Suppressor macrophage treated with lipopolysaccharide for 4 hours (primary cell): ENCODE measurements around the gene CD7.
A peak's percentile ranks its signal among the peaks of the same experiment; 100 is the strongest.

Experiments
- DNase-seq: peaks from one replicate; pipeline ENCODE4 v3.0.0-alpha.2; 2020

The CD7 gene

DNA sequence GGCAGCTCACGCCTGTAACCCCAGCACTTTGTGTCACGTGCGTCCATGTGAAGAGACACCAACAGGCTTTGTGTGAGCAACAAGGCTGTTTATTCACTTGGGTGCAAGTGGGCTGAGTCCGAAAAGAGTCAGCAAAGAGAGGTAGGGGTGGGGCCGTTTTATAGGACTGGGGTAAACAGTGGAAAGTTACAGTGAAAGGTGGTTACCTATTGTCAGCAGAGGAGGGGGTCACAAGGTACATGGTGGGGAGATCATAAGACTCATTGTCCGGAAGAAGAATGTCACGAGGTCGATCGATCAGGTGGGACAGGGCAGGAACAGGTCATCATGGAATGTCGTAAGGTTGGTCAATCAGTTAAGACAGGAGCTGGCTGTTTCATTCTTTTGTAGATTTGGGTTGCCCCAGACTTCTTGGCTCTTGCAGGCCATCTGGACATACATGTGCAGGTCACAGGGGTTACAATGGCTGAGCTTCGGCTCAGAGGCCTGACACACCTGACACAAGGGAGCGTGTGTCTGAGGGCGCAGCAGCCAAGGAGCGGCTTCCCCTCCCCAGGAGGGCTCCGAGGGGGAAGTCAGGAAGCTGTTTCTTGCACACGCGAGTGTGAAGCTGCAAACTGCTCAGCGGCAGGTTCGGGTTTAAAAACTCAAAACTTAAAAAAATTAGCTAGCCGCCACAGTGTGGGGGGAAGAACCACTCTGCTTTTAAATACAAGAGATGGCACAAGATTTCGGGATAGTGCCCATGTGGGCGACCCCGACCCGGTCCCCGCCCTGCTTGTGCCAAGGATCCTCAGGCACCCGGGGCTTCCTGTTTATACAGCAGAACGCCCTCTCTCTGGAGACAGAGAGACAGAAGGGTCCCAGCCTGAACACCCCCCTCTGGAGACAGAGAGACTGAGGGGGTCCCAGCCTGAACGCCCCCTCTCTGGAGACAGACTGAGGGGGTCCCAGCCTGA, 29.2 kb upstream of the CD7 start:
- no peak for DNase-seq

DNA sequence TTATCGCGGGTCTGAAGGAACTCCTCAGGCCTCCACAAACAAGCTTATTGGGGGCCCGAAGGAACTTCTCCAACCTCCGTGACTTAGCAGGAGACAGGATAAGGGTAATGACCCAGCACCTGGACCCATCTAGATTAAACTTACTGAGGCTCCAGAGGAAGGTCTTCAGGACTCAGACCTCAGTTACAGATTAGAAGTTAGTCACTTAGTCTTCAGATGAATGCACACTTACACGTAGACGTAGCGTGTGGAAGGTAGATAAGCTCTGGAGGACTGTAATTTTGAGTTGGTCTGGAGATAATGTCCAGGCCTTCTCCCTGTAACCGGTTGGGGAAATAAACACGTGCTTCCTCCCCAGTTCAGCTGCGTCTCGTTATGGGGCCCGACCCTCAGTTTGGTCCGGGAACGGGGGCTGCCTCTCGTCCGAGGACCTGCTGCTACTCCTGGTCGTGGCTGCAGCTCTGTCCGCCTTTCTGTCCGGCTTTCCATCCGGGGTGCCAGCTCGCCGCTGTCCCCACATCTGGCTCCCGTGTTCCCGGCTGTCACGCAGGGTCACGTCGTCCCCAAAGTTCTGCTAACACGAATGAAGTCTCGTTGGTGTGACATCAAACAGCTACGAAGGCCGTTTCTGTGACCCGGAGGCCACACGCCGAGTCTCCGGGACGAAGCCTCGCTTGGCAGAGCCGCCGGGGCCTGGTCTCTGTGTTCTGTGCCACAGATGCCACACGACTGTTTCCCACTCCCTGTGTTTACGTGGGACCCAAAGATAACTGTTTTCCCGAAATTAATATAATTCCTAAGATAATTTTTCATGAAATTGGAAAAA, 28.0 kb upstream of the CD7 start:
- no peak for DNase-seq

DNA sequence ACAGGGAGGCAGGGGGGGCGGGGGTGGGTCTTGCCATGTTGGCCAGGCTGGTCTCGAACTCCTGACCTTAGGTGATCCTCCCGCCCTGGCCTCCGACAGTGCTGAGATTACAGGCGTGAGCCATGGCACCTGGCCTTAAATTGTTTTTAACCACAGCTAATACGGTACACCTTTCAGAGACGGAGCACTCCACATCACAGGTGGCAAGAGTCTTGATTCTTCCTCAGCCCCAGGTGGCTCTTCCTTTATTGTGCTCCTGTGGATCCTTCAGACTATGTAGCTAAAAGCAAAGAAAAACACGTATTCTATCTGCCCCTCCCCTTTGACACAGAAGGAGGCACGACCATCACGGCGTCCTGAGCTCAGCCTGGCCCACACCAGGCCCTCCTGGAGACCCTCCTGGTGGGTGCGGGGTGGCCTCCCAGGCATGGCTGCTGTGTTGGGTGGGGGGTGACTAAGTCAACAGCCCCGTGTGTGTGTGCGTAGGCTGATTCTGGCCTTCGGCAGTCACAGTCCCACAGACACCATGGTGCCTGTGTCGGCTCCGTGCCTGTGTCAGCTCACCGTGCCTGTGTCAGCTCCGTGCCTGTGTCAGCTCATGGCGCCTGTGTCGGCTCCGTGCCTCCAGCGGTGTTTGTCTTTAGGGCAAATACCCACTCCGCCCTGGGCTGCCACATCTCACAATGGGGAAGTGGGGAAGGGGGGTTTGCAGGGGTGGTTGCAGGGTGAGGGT, 26.9 kb upstream of the CD7 start:
- DNase-seq, result no peak

DNA sequence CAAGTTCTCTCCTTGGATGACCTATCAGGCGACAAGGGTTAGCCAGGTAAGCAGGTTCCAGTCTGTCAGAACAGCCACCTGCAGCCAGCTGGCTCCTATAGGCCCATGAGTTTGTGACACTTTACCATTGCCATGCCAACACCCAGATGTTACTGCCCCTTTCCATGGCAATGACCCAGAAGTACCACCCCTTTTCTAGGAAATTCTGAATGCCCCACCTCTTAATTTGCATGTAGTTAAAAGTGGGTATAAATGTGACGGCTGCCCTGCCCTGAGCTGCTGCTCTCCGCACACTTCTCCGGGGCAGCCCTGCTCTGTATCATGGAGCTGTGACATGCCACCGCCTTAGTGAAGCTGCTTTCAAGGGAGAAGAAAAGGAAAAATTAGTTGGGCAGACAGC, 26.2 kb upstream of the CD7 start:
- DNase-seq, result no peak

- DNase-seq, result no peak
These were observed 25.1 kb upstream of the CD7 start for GRCh38 chr17:82342361-82343079.

DNA sequence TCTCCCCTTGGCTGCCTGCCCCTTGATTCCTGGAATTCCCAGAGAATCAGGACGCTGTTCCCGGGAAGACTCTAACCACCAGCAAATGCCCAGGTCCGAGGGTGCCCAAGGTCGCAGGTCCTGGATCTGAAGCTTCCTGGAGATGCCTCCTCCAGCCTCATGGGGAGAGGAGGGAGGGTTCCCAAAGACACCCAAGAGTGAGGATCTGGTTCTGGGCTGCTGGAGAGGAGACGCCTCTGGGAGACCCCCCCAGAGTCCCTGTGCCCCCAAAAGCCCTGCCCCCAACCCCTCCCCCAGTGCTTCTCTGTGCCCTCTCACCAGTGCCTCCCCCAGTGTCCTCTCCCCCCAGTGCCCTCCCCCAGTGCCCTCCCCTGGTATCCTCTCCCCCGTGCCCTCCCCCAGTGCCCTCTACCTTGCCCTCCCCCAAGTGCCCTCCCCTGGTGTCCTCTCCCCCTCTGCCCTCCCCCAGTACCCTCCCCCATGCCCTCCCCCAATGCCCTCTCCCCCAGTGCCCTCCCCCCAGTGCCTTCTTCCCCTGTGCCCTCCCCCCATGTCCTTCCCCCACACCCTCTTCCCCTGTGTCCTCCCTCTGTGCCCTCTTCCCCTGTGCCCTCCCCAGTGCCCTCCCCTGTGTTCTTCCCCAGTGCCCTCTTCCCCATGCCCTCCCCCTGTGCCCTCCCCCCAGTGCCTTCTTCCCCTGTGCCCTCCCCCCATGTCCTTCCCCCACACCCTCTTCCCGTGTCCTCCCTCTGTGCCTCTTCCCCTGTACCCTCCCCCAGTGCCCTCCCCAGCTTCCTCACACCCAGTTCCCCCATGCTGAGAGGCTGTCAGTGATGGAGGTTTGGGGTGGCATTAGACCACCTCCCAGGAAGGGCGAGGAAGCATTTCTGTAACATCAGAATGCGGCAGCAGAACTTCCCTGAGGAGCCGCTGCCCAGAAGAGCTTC, 22.5 kb upstream of the CD7 start:
- no peak for DNase-seq

DNA sequence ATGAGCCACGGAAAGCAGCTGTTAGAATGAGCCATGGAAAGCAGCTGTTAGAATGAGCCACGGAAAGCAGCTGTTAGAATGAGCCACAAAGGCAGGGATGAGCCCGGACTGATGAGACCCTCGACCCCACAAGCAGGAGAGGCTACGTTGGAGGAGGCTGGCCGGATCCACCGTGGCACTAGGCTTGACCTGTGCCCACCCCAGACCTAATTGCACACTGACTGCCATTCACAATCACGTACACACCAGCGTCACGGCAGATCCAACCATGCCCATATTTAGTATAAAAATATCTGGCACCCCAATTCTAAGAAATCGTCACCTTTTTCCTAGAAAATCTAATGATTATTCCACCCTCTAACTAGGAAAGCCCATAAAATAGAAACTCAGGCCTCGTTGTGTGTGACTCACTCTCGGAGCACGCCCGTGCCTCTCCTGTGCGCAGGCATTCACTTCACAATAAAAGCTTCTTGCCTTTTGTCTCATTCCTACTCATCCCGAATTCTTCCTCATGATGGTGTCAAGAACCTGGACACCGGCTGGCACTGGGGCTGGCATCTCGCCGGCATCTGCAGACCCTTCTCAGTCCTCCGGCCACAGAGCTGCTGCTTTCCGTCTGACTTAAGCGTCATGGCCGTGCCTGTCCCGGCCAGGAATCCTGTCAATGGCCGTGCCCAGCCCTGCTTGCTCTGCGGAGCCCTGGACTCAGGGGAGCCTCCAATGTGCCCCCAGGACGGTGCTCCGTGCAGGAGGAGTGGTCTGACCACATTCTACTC, 21.6 kb upstream of the CD7 start:
- DNase-seq, result no peak

GRCh38 chr17:82334622-82335394, 17.4 kb upstream of the CD7 start:
- DNase-seq, result peak; percentile 56

DNA sequence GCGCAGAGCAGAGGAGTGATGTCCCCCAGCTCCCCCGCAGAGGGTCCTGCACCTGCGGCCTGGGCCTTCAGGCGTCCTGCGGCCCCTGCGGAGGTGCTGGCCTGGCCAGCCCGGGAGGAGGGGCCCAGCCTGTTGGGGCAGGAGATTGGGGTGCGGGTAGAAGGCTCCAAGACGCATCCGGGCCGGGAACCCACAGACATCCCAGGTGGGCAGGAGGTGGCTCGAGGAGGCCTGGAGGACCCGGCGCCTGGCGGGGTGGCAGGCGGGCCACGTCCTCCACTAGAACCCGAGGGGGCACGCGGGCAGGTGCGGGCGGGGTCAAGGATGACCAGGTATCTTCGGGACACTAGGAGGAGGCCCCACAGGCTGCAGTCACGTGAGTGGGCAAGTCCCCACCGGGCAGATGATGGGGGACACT, 16.8 kb upstream of the CD7 start:
- DNase-seq, result no peak

GRCh38 chr17:82333279-82334171, 16.1 kb upstream of the CD7 start, which contains the start of gene SECTM1:
TSS of gene SECTM1 (minus strand) at chr17:82333766. CDS start at chr17:82327240, 6,526 bp downstream.
- peak; percentile 63 for DNase-seq

DNA sequence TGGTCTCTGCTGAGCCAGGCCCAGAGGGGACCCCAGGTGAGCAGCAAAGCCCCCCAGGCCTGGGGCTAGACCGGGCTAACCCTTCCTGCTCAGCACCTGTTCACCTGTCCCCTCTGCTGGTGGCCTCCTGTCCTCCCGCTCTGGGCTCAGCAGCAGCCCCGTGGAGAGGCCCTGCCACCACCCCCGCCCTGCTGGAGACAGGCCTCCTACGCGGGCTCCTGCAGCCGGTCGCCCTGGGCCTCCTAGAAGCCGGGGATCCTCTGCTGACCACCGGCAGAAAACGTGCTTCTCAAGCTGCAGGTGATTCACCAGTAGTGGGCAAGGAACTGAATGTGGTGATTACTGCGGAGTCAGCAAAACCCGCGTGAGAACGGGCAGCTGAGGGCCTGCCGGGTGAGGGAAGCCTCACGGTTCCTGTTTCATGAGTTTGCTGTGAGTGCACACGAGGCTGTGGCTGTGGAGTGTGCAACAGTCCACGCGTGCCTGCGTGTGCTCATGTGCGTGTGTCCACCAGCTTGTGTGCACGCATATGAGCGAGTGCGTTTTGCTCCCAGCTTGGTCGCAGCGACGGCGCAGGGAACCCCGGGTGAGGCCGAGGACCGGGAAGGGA, 15.4 kb upstream of the CD7 start:
- peak; percentile 83 for DNase-seq

DNA sequence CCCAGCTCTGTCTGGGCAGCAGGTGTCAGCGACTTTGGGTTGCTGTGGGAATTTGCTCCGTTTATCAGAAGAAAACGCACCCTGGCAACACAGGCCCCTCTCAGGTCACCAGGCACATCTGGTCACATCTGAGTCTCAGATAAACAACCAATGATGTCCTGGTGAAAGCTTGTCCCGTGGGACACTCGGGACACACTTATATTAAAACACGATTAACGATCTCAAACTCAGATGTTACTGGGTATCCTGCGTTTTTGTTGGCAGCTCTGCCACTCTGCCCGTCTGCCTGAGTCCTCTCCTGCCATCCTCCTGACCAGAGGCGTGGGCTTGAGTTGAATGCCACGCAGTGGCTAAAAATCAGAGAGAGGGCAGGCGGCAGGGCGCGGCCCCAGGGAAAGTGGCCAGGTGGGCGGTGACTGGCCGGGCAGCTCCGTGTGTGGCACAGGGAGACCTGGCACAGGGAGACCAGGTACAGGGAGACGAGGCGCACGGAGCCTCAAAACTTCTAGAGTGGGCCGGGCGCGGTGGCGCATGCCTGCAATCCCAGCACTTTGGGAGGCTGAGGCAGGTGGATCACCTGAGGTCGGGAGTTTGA, 14.0 kb upstream of the CD7 start:
- no peak for DNase-seq

DNA sequence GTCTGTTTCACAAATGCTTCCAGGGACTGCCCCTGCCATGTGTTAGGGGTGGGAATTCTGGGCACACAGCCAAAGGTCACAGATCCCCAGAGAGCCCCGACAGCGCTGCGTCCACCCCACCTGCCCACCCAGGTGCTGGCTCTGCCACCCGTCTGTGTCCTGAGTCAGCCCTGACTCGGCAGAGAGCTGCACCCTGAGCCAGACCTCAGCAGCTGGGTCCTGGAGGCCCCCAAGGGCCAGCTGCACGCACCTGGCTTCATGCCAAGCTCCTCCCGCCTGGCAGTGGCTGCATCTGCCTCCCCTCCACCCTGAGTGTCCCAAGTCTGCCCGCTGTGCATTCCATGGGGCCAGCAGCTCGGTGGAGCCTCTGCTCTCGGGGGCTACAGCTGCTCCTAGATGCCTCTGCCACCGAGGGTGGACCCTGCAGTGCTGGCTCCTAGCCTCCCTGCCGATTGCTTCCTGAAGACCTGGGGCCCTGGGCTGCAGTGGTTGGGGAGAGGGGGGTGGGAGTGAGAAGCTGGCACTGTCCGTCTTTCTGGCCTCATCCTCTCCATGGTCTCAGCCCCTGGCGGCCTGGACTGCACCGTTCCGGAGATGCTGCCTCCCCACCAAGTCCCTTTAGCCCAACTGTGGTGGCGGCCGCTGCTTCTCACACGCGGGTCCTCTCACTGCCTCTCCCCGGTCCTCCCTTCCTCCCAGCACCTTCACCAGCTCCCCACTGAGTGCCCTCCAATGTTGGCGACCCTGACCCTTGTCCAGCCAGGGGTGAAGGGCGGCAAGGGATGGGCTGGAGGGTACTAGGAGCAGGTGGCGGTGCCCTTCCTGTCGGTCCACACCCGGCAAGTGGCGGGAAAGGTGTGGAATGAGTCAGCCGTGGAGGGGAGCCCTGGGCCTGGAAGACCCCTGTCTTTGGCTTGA, 13.2 kb upstream of the CD7 start:
- DNase-seq, result no peak

- DNase-seq, result no peak
These were observed 12.4 kb upstream of the CD7 start for GRCh38 chr17:82329683-82330321.

- no peak for DNase-seq
These were observed 11.6 kb upstream of the CD7 start for GRCh38 chr17:82328994-82329507.
